Smooth muscle cell of the brain vasculature (primary cell): Measurements from ENCODE around the gene CLMN.
"Not testable (repeated sequence)": the region's sequence is repeated elsewhere in the genome, so short reads cannot be mapped to it uniquely, and the experiment has no call there.

Source experiments
- DNase-seq: peaks from one replicate; pipeline ENCODE4 v3.0.0-alpha.2; 2012; ENCODE audit warnings: low read depth, low spot score

Gene CLMN

DNA sequence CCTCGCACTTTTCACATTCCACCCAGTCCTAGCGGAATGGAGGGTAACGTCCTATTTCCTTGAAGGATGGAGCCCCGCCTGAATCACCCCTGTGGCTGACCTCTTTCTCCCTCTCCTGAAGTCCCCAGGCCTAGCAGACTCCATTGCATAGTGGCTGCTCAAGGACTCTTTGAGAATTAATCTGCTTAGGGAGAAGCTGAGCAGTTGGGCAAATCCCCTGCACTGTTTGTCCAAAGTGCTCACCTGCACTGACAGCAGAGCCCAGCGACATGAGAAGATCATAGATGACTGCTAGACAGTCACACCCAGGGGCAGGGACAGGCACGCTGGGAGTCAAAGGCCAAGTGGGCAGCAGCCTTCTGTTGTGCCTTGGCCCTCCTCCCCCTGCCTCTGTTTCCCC is 124.7 kb downstream of the CLMN start:
- DNase-seq = no peak

DNA sequence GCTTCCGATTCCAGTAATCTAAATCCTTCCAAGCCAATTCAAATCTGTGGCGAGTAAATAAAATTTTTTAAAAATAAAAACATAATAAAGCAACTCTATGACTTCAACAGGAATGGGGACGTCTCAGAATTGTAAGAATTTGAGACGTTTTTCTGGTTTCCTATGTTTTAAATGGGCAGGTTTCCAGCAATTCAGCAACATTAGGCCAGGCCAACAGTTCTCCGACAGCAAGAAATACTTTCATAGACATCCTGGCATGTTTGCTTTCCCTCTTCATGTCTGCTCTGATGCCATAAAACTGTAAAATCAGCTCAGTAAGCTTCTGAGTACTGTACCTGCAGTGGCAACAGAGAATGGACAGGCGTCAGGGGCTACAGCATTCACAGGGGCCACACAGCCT is 126.6 kb downstream of the CLMN start:
- DNase-seq = no peak

GRCh38 chr14:95192311-95192710 is 127.4 kb downstream of the CLMN start:
- no peak for DNase-seq

DNA sequence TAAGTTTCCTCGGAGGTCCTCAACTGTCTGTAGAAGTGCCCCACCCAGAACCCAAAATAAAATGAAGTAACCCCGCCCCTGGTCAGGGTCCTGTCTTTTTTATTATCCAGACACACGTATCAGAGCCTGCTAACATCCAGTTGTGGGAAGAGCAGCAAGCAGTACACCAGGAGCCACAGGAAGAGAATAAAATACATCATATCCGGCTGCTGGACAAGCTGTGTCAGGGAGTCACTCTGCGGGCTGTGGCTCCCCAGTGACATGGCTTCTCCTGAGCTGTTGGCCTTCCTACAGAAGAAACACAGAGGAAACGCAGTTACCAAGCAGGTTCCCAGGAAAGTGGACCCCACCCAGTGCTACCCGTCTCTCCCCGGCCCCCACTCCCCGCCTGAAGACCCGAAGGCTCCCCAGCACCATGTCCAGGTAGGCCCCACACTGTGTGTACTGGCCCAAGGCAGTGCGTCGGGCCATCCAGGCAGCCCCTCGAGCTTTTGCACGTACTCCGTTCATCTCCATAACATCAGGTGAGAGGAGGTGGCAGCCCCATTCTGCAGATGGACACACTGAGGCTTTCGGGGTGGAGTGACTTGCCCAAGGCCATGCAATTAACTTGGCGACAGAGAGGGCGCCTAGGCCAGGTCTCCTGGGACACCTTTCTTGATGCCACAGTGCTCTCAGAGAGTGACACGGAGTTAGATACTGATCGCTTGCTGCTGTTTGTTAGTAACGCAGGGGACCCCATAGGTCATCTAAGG is 128.1 kb downstream of the CLMN start:
- no peak for DNase-seq

DNA sequence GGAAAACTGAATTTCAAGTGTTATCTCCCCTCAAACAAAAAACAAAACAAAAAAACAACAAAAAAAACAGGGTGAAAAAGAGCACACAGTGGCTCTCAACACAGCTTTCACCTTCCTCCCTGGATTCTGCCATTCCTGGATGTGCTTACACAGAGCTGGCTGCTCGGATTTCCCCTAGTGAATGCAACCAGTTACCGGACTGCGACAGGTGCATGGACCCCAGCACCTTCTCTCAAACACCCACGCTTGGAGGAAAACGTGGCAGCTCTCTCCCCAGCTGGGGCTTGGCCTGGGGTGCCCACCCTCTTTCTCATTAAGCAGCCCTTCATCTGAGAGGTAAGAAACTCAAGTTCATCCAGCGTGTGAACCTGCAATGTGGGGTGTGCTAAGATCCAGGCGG is 128.9 kb downstream of the CLMN start:
- DNase-seq = no peak

GRCh38 chr14:95190346-95190840 is 129.3 kb downstream of the CLMN start:
- no peak for DNase-seq

- no peak for DNase-seq
Observed at GRCh38 chr14:95189367-95190132, 130.2 kb downstream of the CLMN start.

DNA sequence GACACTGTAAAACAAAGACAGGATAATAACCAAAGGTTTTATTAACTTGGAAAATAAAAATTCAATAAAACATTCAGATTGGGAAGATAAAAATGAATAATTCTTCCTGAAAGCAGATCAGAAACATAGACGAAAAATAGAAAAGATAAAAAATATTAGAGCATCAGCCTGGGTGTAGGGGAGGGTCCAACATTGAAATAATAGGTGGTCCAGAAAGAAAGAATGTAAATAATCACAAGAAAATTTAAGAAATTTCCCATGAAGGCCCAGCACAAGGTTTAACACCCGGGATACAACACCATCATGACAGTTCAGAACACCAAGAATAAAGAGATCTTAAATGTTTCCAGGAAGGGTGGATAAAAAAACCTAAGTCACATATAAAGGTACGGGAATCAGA is 131.3 kb downstream of the CLMN start:
- no peak for DNase-seq

DNA sequence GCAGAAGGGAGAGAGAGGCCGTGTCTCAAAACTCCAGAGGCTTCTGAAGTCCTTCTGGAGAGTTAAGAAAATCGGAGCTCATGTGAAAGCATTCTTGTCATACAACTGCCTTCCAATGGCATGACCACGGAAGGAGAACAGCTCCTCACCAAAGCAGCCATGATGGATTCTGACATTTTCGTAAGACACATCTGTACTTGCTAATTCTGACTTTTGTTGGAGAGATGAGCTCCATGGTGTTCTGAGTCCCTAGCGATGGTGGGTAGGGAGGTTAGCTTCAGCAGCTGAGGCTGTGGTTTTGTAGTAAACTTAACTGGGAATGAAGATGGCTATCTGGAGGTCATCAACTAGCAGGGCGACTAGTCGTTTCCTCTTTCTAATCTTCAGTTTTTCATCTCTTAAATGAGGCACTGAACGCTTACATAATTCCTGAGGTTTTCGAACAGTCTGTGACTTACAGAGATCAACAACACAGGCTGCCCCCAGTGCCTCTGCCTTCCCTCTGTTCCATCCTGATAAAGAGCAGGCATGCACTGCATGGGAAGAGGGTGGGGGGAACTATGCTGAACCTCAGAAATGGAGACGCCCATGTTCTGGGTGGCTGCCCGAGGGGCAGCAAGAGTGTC is 133.8 kb downstream of the CLMN start:
- no peak for DNase-seq

DNA sequence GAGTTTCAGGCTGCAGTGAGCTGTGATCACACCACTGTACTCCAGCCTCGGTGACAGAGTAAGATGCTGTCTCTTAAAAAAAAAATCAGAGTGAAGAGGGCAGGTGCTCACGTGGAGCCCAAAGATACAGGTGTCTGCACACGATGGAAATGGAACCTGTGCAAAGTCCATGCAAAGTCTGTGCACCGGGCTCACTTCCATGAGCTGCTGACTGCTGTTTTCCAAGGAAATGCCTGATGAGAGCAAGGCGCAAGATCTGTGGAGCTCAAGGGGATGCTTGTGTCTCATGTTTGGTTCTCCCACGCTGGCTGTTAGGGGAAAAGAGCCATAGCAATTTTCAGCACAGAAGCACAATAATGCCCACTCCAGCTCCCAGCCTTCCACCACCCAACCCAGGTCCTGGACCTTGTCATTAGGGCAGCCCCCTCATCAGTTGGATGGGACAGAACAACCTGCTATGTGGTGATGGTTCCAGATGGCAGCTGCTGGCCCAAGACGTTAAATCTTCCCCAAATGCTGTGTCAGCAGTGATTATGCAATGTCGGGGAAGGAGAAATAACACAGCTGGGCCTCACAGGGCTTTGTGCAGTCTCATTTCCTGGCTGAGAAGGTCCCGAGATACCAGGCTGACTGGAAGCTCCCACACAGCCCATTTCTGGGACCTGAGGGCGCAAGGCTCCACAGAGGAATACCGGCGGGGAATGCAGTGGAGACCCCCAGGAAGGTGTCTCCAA is 134.5 kb downstream of the CLMN start:
- DNase-seq = no peak

DNA sequence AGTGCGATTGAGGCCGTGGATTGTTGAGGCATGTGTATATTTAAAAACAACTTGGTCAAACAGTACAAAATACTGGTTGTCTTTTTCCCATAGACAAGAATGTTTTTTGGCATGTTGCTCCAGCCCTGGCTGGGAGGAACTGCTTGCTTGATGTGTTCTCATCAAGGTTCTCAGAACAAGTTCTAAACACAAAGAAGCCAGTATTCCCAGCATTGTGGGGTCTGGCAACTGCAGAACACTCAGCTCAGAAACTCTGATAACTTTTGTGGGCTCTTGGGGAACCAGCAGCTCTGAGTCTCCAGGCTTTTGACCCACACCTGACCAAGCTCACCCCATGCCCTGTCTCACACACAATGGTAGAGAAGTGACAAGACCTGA is 135.3 kb downstream of the CLMN start:
- DNase-seq = no peak

GRCh38 chr14:95183532-95184412 is 135.9 kb downstream of the CLMN start:
- DNase-seq = no peak

DNA sequence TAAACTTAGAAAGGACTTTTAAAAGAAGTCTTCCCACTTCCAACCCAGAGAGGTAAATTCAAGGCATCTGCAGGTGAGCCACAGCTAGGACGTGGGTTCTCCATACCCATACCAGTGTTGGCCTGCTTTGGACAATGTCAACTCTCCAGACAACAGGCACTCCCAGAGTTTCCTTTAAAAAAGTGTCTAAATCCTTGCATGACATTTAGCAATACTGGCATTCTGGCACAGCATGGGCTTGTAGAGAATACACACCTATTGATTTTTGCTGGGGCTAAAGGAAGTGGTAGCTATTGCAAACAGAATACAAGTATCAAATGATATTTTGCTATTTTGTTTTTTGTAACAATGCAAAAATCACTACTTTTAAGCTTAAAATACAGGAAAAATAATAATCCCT is 136.6 kb downstream of the CLMN start:
- no peak for DNase-seq

- no peak for DNase-seq
Observed at GRCh38 chr14:95182379-95182778, 137.3 kb downstream of the CLMN start.

DNA sequence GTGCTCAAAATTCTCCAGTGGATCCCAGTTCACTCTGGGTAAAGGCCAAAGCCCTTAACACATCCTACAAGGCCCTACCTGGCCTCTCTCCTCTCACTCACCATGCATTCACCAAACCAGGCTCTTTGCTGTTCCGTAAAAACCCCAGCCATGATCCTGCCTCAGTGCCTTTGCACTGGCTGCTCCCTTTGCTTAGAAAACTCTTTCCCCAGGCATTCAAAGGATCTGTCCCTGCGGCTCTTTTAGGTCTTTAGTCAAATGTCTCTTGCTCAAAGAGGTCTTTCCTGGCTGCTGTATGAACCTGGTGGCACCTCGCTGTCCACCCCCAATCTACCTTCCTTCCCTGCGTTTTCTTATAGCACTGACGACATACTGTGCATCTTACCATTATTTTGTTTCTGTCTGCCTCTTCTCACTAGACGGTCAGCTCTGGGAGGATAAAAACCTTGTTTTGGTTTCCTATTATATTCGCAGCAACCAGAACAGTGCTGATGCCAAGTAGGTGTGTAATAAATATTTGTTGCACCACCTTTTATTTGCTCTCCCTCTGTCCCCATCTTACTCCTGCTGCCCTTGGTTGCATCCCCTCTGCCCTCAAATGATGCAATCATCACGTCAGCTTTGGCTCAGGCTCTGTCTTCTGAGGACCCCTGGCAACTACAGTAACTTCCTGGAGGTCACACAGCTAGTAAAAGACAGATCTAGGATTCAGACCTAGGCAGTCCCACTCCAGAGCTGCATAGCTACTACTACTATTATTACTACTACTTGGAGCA is 138.6 kb downstream of the CLMN start:
- DNase-seq = no peak

- DNase-seq = not testable (repeated sequence)
Observed at GRCh38 chr14:95175670-95176069, 144.0 kb downstream of the CLMN start.

- DNase-seq = no peak
Observed at GRCh38 chr14:95174184-95174792, 145.4 kb downstream of the CLMN start.

GRCh38 chr14:95173518-95173917 is 146.2 kb downstream of the CLMN start:
- DNase-seq = no peak

DNA sequence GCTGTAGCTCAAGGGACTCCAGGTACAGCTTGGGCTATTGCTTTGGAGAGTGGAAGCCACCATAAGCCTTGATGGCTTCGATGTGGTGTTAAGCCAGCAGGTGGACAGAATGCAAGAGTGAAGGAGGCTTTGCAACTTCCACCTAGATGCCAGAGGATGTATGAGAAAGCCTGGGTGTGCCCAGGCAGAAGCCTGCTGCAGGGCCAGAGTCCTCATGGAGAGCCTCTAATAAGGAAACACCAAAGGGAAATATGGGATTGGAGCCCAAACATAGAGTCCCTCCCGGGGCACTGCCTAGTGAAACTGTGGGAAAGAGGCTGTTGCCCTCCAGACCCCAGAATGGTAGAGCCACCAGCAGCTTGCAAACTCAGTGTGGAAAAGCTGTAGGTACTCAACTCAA is 152.5 kb downstream of the CLMN start:
- DNase-seq = no peak

DNA sequence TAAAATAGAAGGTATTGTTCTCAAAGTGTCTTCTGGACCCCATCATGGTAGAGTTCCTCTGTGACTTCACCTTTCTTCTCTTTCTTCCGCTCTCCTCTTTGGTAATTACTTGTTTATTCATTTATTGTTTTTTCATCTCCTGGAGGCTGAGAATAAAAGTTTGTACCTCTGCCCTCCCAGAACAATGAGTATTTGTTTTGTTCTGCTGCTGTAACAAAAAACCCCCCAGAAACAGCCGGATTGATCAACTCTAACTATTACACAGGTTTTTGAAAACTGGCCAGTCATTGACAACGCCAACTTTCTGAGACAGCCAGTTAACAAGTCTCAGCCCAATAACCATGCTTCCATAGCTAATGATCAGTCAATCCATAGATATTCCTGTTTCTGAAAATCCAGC is 154.2 kb downstream of the CLMN start:
- no peak for DNase-seq
